Measurements from ENCODE around the gene RUNX2. TPM values are rescaled to one million over a fixed set of nuclear protein-coding genes. Genes with fewer than 3 reads are reported as not detected.
"Not testable (repeated sequence)": the region's sequence is repeated elsewhere in the genome, so short reads cannot be mapped to it uniquely, and the experiment has no call there.

Gene RUNX2
- total RNA-seq, 2 experiments from 2014 or later: 0.27 to 0.44 TPM

GRCh38 chr6:45289751-45290514 lies 38.2 kb upstream of the RUNX2 start:
- ChIA-PET CTCF (ENCODE audit: unreplicated experiment) (no interaction called here), POLR2A (no interaction called here)
- Histone ChIP-seq H3K79me2 (ENCODE audit: insufficient read depth, low read depth, low read length) (no peaks in the 10 kb centered on the region), H3K4me1 (ENCODE audit: insufficient read depth, low read length, poor library complexity, severe bottlenecking) (no peaks in the 10 kb centered on the region), H2AFZ (ENCODE audit: low read length) (no peak overlapping the region), H3K4me3 (ENCODE audit: low read depth, low read length, poor library complexity, severe bottlenecking) (no peak overlapping the region), H4K20me1 (ENCODE audit: insufficient read depth, low read length) (no peaks in the 10 kb centered on the region), H3K36me3 (ENCODE audit: insufficient read depth, low read length) (no peaks in the 10 kb centered on the region), H3K9me2 (ENCODE audit: insufficient read depth, low read length) (no peaks in the 10 kb centered on the region), H3K4me2 (ENCODE audit: low read length) (no peak overlapping the region), H3K27ac (ENCODE audit: low read depth, low read length, poor library complexity, severe bottlenecking) (no peak overlapping the region), H3K9me3 (ENCODE audit: low read length) (no peaks in the 10 kb centered on the region)
- TF ChIP-seq EZH2phosphoT487 (IDR thresholded peaks at IDR 0.05; ENCODE audit: borderline replicate concordance, low read depth, low read length) (no peak), CTCF (conservative IDR thresholded peaks at IDR 0.05; ENCODE audit: low read length) (no peak)
- DNase-seq (ENCODE audit: low spot score): no peak
- intact Hi-C loops (cut with micrococcal nuclease; ENCODE audit: unreplicated experiment): no loop called here
- no TSS peak for BruUV-seq (replicated peaks)

GRCh38 chr6:45293306-45293705 lies 34.8 kb upstream of the RUNX2 start:
- no peak overlapping the region for H3K27ac ChIP-seq (ENCODE audit: low read depth, low read length, poor library complexity, severe bottlenecking)
- H4K20me1 ChIP-seq (ENCODE audit: insufficient read depth, low read length): no peaks in the 10 kb centered on the region
- no peak overlapping the region for H3K4me3 ChIP-seq (ENCODE audit: low read depth, low read length, poor library complexity, severe bottlenecking)
- no peak for DNase-seq (ENCODE audit: low spot score)
- no TSS peak for BruUV-seq (replicated peaks)
- TF ChIP-seq EZH2phosphoT487 (IDR thresholded peaks at IDR 0.05; ENCODE audit: borderline replicate concordance, low read depth, low read length) (no peak), CTCF (conservative IDR thresholded peaks at IDR 0.05; ENCODE audit: low read length) (no peak)
- intact Hi-C loops (cut with micrococcal nuclease; ENCODE audit: unreplicated experiment): no loop called here
- no peaks in the 10 kb centered on the region for H3K9me3 ChIP-seq (ENCODE audit: low read length)
- H3K9me2 ChIP-seq (ENCODE audit: insufficient read depth, low read length): no peaks in the 10 kb centered on the region
- ChIA-PET POLR2A (no interaction called here), CTCF (ENCODE audit: unreplicated experiment) (no interaction called here)
- H3K4me2 ChIP-seq (ENCODE audit: low read length): no peak overlapping the region
- H2AFZ ChIP-seq (ENCODE audit: low read length): no peak overlapping the region
- no peaks in the 10 kb centered on the region for H3K79me2 ChIP-seq (ENCODE audit: insufficient read depth, low read depth, low read length)
- H3K36me3 ChIP-seq (ENCODE audit: insufficient read depth, low read length): no peaks in the 10 kb centered on the region
- H3K4me1 ChIP-seq (ENCODE audit: insufficient read depth, low read length, poor library complexity, severe bottlenecking): no peaks in the 10 kb centered on the region

- POLR2A ChIA-PET; BruUV-seq (replicated peaks); H3K9me3 ChIP-seq (ENCODE audit: low read length); H3K36me3 ChIP-seq (ENCODE audit: insufficient read depth, low read length); CTCF ChIA-PET (ENCODE audit: unreplicated experiment); H3K4me2 ChIP-seq (ENCODE audit: low read length); H4K20me1 ChIP-seq (ENCODE audit: insufficient read depth, low read length); H3K9me2 ChIP-seq (ENCODE audit: insufficient read depth, low read length); intact Hi-C loops (cut with micrococcal nuclease; ENCODE audit: unreplicated experiment); H3K4me3 ChIP-seq (ENCODE audit: low read depth, low read length, poor library complexity, severe bottlenecking); DNase-seq (ENCODE audit: low spot score); H3K4me1 ChIP-seq (ENCODE audit: insufficient read depth, low read length, poor library complexity, severe bottlenecking); H2AFZ ChIP-seq (ENCODE audit: low read length); H3K79me2 ChIP-seq (ENCODE audit: insufficient read depth, low read depth, low read length); H3K27ac ChIP-seq (ENCODE audit: low read depth, low read length, poor library complexity, severe bottlenecking): not testable (repeated sequence)
Measured at GRCh38 chr6:45294065-45294701, 33.9 kb upstream of the RUNX2 start.

Data from OCI-LY7 (cell line).